ENCODE data around the gene CLEC20A.

CLEC20A gene

DNA sequence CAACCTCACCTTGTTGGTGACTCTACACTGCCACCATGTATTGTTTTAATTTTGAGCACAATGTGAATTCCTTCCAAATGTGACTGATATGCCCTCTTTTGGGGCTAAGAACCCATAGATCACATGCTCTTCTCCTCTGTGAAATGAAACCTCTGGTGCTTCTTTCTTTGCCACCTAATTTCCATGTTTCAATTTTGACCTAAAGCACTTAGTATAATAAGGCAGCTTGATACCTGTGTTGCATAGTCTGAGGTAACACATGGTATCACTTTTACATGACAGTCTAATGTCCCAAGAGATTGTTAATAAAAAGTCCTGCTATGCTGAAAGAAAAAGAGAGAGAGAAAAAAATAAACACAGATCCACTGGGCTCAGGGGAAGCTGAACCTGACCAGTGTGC lies 24.2 kb downstream of the CLEC20A start:
- no peak for DNase-seq (ENCODE audit: low read depth in 2 of 2)

- DNase-seq (ENCODE audit: low read depth in 2 of 2) = no peak
These were observed 26.3 kb downstream of the CLEC20A start for GRCh38 chr1:178470411-178470960.

GRCh38 chr1:178467837-178468236 lies 28.9 kb downstream of the CLEC20A start:
- no peak for DNase-seq (ENCODE audit: low read depth in 2 of 2)

- DNase-seq (ENCODE audit: low read depth in 2 of 2) = peak; percentile 15 to 32
These were observed 31.8 kb downstream of the CLEC20A start for GRCh38 chr1:178465011-178465410.

GRCh38 chr1:178464566-178464965 lies 32.2 kb downstream of the CLEC20A start:
- DNase-seq (ENCODE audit: low read depth in 2 of 2) = no peak

DNA sequence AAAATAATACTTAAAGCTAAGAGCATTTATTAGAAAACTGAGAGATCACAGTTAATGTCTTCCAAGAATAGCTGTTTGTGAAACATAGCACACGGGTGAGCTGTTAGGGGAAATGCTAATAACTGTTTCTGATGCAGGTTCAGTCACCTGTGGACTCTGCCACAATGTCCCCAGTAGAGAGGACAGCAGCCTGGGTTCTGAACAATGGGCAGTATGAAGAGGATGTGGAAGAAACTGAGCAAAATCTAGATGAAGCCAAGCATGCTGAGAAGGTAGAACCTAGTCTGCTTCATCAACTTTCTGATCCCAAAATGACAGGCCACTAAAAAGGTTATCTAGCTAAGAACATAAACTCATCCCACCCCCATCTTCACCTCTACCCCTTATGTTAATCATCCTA lies 32.6 kb downstream of the CLEC20A start:
- DNase-seq (ENCODE audit: low read depth in 2 of 2) = no peak

DNA sequence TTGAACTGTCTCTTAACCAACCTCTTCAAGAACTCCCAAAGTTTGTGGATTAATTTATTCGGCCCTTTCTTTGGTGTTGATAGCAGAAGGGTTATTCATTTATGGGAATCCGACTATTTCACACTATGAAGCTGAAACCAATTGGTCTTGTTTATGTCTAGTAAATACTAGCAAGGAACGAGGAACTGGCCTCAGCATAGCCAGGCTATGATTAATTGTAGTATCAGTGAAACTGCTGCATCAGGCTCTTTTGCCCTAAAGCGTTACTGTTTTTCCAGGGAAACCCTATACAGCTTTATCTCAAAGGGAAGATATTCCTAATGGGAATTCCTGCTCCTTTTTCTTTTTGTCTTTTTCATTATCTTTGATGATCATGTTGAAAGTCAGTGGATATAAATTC lies 35.1 kb downstream of the CLEC20A start:
- no peak for DNase-seq (ENCODE audit: low read depth in 2 of 2)

GRCh38 chr1:178461104-178461503 lies 35.7 kb downstream of the CLEC20A start:
- DNase-seq (ENCODE audit: low read depth in 2 of 2) = no peak

- no peak for DNase-seq (ENCODE audit: low read depth in 2 of 2)
These were observed 38.6 kb downstream of the CLEC20A start for GRCh38 chr1:178458203-178458602.

GRCh38 chr1:178457651-178458050 lies 39.1 kb downstream of the CLEC20A start:
- DNase-seq (ENCODE audit: low read depth in 2 of 2) = no peak

DNA sequence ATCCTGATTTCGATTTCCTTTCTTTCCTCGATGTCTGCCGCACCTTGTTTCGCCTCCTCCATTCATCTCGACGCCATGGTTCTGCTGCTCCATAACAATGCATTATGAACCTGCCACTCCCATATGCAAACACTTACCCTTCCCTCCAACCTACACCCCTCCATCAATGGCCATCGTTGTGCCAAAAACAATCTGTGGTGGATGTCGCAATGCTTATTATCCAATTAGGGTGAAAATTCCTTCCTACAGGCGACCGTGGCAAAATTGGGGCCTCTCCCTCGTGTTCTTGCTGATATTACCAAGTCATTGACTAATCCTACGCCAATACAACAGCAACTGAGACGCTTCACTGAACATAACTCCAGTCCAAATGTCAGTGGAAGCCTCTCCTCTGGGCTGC lies 40.3 kb downstream of the CLEC20A start:
- DNase-seq (ENCODE audit: low read depth in 2 of 2) = no peak

DNA sequence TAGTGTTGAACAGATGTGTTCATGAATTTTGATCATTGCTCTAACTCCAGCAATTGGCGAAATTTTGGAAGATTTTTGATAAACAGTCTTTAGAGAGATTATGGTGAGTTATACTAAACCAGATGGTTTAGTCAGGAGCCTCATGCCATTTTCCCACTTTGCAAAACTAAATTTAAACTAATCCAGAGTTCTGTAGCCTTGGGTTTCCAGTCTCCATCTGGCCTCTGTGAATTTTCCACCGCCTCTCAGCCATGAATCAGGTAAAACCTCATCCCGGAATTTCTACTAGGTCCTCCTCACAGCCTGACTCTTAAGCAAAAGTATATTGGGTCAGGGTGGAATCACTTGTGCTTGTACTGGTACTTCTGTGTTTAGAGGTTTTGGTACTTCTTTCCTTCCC lies 44.8 kb downstream of the CLEC20A start:
- no peak for DNase-seq (ENCODE audit: low read depth in 2 of 2)

GRCh38 chr1:178451529-178451928 lies 45.2 kb downstream of the CLEC20A start:
- DNase-seq (ENCODE audit: low read depth in 2 of 2) = peak; percentile 18 to 23

DNA sequence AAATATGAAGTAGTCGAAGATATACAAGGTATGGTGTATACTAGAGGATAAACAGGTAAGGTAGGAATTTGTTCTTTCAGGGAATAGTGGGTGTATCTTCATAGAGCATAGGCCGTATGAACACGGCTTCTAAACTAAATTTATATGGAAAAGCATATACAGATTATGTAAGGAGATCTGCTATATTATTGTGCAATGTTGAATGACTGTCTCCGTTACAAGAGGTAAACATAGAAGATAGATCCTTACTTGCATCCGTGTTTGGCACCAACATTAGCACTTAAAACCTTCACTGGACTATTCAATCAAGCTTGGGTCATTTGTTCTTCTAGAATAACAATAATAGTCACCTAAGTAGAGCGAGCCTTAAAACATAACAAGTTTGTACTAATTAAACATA lies 45.9 kb downstream of the CLEC20A start:
- DNase-seq (ENCODE audit: low read depth in 2 of 2) = no peak

DNA sequence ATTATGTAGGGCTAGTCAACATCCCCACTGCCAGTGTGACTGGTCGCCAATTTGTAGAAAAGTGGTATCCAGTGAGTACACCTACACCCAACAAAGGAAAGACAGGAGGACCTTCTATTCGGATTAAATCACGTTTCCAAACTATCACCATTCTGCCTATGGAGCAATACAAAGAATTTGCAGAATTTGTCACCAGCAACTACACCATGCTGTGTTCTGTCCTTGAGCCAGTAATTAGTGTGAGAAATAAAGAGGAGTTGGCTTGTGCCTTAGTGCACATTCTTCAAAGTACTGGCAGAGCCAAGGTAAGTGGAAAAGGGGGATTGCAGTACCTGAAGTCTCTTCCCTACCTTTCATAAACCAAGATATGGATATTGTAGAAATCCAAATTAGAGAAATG lies 53.8 kb downstream of the CLEC20A start:
- no peak for DNase-seq (ENCODE audit: low read depth in 2 of 2)

DNA sequence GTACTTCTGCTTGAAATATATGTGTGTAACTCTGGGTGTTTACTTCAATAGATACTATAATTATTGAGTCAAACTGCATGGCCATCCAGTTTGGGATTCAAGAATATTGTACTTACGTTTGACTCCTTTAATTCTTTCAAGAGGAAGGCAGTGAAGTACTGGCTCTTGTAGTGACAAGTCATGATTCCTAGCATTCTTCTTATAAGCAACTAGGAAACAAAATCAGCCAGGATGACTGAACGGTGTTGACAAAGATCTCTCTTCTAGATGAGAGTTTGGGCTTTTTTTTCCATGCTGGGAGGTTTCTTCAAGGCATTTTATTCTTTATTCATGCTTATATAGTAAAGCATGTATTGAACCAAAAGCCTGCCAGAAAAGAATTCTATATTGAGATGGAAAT lies 58.3 kb downstream of the CLEC20A start:
- DNase-seq (ENCODE audit: low read depth in 2 of 2) = no peak

- DNase-seq (ENCODE audit: low read depth in 2 of 2) = no peak
These were observed 59.9 kb downstream of the CLEC20A start for GRCh38 chr1:178436899-178437298.

DNA sequence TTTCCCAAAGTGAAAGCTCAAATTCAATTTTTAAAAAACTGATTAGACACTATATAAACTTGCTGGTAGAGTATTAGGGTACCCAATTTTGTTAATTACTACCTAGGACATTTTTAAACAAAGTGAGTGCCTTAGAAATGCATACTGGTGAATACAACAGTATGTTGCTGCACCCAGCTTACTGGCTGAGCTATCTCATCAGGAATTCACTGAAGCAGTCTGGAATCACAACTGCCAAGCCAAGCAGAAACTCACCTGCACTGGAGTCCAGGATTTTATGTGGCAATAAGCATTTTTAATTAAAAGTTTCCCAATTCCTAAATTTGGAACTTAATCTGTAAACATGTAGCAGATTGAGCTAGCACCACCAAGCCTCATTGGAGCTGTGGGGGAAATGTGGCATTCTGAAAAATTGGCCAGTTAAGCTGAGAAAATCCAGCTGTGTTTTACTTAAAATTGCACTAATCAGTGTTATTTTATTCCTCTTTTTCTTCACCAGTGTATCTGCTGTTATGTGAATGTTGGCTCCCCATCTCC lies 61.8 kb downstream of the CLEC20A start:
- no peak for DNase-seq (ENCODE audit: low read depth in 2 of 2)

- DNase-seq (ENCODE audit: low read depth in 2 of 2) = no peak
These were observed 62.4 kb downstream of the CLEC20A start for GRCh38 chr1:178434360-178434759.
